Fibroblast of villous mesenchyme (primary cell): ENCODE data around the gene GALNTL6. TPM values are rescaled to one million over a fixed set of nuclear protein-coding genes. Genes with fewer than 3 reads are reported as not detected.
"Not testable (repeated sequence)": the region's sequence is repeated elsewhere in the genome, so short reads cannot be mapped to it uniquely, and the experiment has no call there.

Experiments used
- DNase-seq: peaks from one replicate; pipeline ENCODE4 v3.0.0-alpha.2; 2010; ENCODE audit warnings: low read depth
- H3K4me3 ChIP-seq: 2 replicates; pipeline ENCODE4 v1.5.1; 2011; ENCODE audit warnings: low read depth, mild to moderate bottlenecking, low read length
- CTCF ChIP-seq: IDR thresholded peaks from 2 replicates; pipeline ENCODE4 v1.5.1; 2012; ENCODE audit warnings: low read depth, mild to moderate bottlenecking, low read length; ENCODE audit not compliant: insufficient read depth
- total RNA-seq: library from RNA; depleted of rRNA; stranded (reverse); fragments of >200 nt; gene quantifications from 2 replicates; pipeline ENCODE4 v1.2.3, GENCODE V29; 2012

Gene GALNTL6
- total RNA-seq, 1 donor, result not detected

- no peak for DNase-seq
These were observed 1205.2 kb downstream of the GALNTL6 start for GRCh38 chr4:173018446-173018845.

GRCh38 chr4:173019664-173020063 is 1206.5 kb downstream of the GALNTL6 start:
- DNase-seq, result no peak
- no peak overlapping the region for H3K4me3 ChIP-seq
- no peak for TF ChIP-seq CTCF

More at GRCh38 chr4:173018446-173018845, 1205.2 kb downstream of the GALNTL6 start:
- no peak overlapping the region for H3K4me3 ChIP-seq
- no peak for TF ChIP-seq CTCF

DNA sequence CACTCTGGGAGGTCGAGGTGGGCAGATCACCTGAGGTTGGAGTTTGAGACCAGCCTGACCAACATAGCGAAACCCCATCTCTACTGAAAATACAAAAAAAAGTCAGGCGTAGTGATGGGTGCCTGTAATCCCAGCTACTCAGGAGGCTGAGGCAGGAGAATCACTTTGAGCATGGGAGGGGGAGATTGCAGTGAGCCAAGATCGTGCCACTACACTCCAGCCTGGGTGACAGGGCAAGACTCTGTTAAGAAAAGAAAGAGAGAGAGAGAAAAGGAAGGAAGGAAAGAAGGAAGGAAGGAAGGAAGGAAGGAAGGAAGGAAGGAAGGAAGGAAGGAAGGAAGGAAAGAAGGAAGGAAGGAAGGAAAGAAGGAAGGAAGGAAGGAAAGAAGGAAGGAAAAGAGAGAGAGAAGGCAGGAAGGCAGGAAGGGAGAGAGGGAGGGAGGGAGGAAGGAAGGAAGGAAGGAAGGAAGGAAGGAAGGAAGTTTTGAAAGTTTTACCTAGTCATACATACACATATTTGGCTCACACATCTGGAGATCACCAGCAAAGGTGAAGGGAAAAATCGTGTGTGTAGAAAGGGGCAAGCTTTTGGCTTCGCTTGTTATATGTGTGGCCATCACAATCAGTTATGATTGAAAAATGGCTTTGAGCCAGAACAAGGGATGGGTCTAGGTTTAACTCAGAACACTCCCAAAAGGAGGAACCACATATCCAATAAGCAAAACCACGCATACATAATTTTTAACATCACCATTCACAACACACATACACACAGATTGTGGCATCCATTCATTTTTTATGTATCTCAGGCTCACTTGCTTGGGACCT is 1208.8 kb downstream of the GALNTL6 start:
- not testable (repeated sequence) for H3K4me3 ChIP-seq, DNase-seq

DNA sequence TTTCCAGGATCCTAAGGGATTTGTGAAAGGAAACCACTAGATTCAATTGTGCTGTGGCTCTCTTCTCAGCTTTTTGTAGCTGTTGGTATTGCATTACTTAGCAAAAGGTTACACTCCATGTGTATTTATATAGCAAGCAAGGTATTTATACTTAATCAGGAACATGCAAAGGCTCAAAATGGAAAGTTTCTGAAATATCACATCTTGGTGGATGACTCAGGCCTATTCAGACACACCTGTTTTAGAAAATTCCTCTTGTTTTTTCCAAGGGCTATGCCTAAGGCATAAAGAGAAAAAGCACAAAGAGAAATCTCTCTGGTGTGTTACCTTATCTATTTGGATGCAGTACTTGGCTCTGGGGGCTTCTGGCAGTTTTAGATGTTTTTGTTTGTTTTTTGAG is 1211.0 kb downstream of the GALNTL6 start:
- no peak overlapping the region for H3K4me3 ChIP-seq
- DNase-seq, result no peak
- no peak for TF ChIP-seq CTCF

DNA sequence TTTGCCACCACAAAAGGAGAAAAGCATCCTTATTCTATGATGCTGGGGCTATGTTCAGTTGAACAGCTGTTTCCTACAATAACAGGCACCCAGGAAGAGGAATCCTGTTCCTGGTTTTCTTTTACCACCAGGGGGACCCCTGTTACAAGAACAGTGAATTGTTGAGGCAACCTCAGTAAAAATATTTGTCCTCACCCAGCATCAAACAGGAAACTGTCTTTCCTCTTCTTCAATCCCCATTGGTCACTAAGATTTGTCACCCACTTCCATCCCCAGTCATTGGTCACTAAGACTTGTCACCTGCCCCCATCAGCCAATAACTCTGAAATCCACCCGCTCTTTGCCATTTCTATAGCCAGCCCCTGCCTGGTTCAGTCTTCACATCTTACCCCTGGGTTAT is 1211.9 kb downstream of the GALNTL6 start:
- peak; percentile 71 for TF ChIP-seq CTCF
- no peak overlapping the region for H3K4me3 ChIP-seq
- peak; percentile 71 for DNase-seq

DNA sequence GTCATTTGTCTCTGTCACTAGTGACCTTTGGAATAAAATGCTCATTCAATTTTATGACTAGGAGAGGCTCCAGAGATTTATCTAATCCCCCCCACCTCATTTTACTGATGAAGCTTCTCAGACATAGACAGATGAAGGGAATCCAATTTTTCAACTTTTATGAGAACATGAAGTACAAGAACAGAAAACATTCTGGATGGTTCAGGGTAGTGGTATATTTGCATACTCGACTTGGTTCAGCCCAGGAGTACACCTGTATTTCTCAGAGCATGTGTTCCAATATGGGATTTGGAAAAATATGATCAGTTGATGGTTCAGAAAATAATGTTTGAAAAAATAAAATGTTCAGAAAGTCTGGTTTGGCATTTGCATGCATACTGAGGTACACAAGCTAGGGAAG is 1224.0 kb downstream of the GALNTL6 start:
- DNase-seq, result no peak
- TF ChIP-seq CTCF, result no peak

DNA sequence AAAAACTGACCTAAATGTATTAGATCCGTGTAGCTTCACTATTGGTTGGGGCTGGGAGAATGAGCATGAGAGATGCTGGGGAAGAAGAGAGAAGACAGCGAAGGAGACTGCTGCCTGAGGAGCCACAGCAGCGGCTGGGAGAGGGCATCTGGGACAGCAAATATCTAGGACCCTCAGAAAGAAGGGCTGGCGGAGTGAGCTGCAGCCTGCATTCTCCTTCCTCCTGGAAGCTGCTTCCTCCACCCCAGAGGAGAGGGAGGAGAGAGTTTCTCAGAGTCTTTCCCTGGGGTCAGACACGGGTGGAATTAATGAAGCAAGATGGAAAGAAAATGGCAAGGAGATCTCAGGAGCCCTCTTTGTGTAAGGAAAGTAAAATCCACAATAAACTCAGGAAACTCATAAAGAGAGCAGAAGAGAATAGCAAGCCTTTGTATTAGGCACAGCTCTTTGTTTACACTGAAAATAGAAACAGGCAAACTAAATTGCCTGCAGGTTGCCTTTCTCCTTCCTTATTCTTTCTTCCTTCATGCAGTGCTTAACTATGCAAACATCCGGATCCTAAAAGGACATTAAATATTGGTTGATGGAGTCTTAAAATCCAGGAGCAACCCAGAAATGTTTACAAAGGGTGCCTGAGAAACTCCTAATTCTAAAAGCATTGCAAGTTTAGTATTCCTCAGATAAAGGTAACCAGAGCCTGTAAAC is 1225.1 kb downstream of the GALNTL6 start:
- TF ChIP-seq CTCF, result no peak
- H3K4me3 ChIP-seq, result no peak overlapping the region
- DNase-seq, result no peak

More for the DNA sequence above, 1224.0 kb downstream of the GALNTL6 start:
- H3K4me3 ChIP-seq, result no peak overlapping the region
